HG02571 (cell line): ENCODE data around the gene CCDC177.

Experiments used
- ATAC-seq: cut with Tn5 transposase; IDR thresholded peaks from one replicate; pipeline ENCODE4 v1.9.1; 2021; ENCODE audit warnings: mild to moderate bottlenecking, moderate library complexity; ENCODE audit not compliant: unreplicated experiment

Gene CCDC177

GRCh38 chr14:69569859-69570258 is 4.8 kb downstream of the CCDC177 start:
- ATAC-seq = no peak

- ATAC-seq = no peak
Observed at GRCh38 chr14:69567563-69567962, 7.1 kb downstream of the CCDC177 start.

GRCh38 chr14:69561893-69562292 is 12.8 kb downstream of the CCDC177 start:
- no peak for ATAC-seq

GRCh38 chr14:69560826-69561225 is 13.8 kb downstream of the CCDC177 start:
- no peak for ATAC-seq

- ATAC-seq = no peak
Observed at GRCh38 chr14:69559581-69560011, 15.1 kb downstream of the CCDC177 start.

- ATAC-seq = no peak
Observed at GRCh38 chr14:69558774-69559173, 15.9 kb downstream of the CCDC177 start.

- no peak for ATAC-seq
Observed at GRCh38 chr14:69554500-69554899, 20.2 kb downstream of the CCDC177 start.

- ATAC-seq = no peak
Observed at GRCh38 chr14:69553252-69553651, 21.4 kb downstream of the CCDC177 start.

GRCh38 chr14:69551511-69551910 is 23.2 kb downstream of the CCDC177 start:
- ATAC-seq = no peak

- no peak for ATAC-seq
Observed at GRCh38 chr14:69548566-69548965, 26.1 kb downstream of the CCDC177 start.

- ATAC-seq = no peak
Observed at GRCh38 chr14:69547701-69548348, 26.8 kb downstream of the CCDC177 start.

- no peak for ATAC-seq
Observed at GRCh38 chr14:69543341-69544115, 31.1 kb downstream of the CCDC177 start.

- ATAC-seq = no peak
Observed at GRCh38 chr14:69542311-69542710, 32.4 kb downstream of the CCDC177 start.

- ATAC-seq = no peak
Observed at GRCh38 chr14:69540654-69541335, 33.9 kb downstream of the CCDC177 start.

- no peak for ATAC-seq
Observed at GRCh38 chr14:69539631-69540410, 34.9 kb downstream of the CCDC177 start.

- ATAC-seq = no peak
Observed at GRCh38 chr14:69538766-69539165, 35.9 kb downstream of the CCDC177 start.

- ATAC-seq = no peak
Observed at GRCh38 chr14:69537900-69538299, 36.8 kb downstream of the CCDC177 start.

- ATAC-seq = no peak
Observed at GRCh38 chr14:69536971-69537370, 37.7 kb downstream of the CCDC177 start.

GRCh38 chr14:69535230-69535848 is 39.3 kb downstream of the CCDC177 start:
- ATAC-seq = no peak

GRCh38 chr14:69532561-69533340 is 41.9 kb downstream of the CCDC177 start:
- ATAC-seq = no peak
